Sigmoid colon (tissue), 7 donors: ENCODE measurements around the gene SNAP47. TPM values are rescaled to one million over a fixed set of nuclear protein-coding genes. Genes with fewer than 3 reads are reported as not detected.

Experiments
- DNase-seq: peaks from one replicate; pipeline ENCODE4 v3.0.0-alpha.2; 2019
- H3K27ac ChIP-seq, 4 donors: fragments of 200-600 bp; sonication (generic); one replicate each; pipeline ENCODE4 v1.5.1; 2016 to 2019; ENCODE audit warnings: mild to moderate bottlenecking in 1 of 4
- H3K27me3 ChIP-seq, 3 donors: fragments of 200-600 bp; sonication (generic); one replicate each; pipeline ENCODE4 v1.5.1; 2019; ENCODE audit warnings: mild to moderate bottlenecking in 1 of 3
- H3K36me3 ChIP-seq, 4 donors: fragments of 200-600 bp; sonication (generic); one replicate each; pipeline ENCODE4 v1.5.1; 2016 to 2019
- H3K4me1 ChIP-seq, 4 donors: fragments of 200-600 bp; sonication (generic); one replicate each; pipeline ENCODE4 v1.5.1; 2017 to 2019
- H3K4me3 ChIP-seq, 4 donors: fragments of 200-600 bp; sonication (generic); one replicate each; pipeline ENCODE4 v1.5.1; 2017 to 2019; ENCODE audit warnings: mild to moderate bottlenecking in 2 of 4, moderate library complexity in 1 of 4
- H3K9me3 ChIP-seq, 4 donors: fragments of 200-600 bp in 3 of 4; sonication (generic) in 3 of 4; one replicate each; pipeline versions ENCODE4 v1.5.1 to v1.6.1; 2013 to 2019
- EP300 ChIP-seq, 4 donors: sonication (generic); formaldehyde crosslinking; IDR thresholded peaks; one replicate each; pipeline ENCODE4 v1.6.1; 2017; ENCODE audit warnings: antibody characterized with exemption in 4 of 4
- POLR2A ChIP-seq, 2 donors: fragments of 450-650 bp; IDR thresholded peaks; one replicate each; pipeline ENCODE4 v1.6.1; 2016; ENCODE audit warnings: antibody characterized with exemption in 2 of 2, mild to moderate bottlenecking in 2 of 2, moderate library complexity in 2 of 2
- POLR2AphosphoS5 ChIP-seq, 4 donors: sonication (generic); formaldehyde crosslinking; IDR thresholded peaks; one replicate each; pipeline ENCODE4 v1.6.1; 2017; ENCODE audit warnings: antibody characterized with exemption in 4 of 4
- WGBS, 2 donors: extraction: QIAGEN DNeasy Blood & Tissue Kit; methylation state at CpG; one replicate each; pipeline ENCODE4 v1.1.7; 2013; 5-methylcytosine and 5-hydroxymethylcytosine counted together
- intact Hi-C: fragments of 100-400 bp; cut with DNase I; formaldehyde crosslinking; loops from one replicate; pipeline ENCODE4 v1.15.1; 2023
- polyA plus RNA-seq, 3 donors: library from polyadenylated mRNA; stranded (reverse); fragments of 200-250 nt; gene quantifications; one replicate each; pipeline ENCODE4 v1.2.3, GENCODE V29; 2013
- total RNA-seq, 4 donors: library from RNA; depleted of rRNA; stranded (reverse); fragments of >200 nt; gene quantifications; one replicate each; pipeline ENCODE4 v1.1.0, GENCODE V29; 2016
- TF ChIP-seq, protein P1 (sequence below), 4 experiments: fragments of 450-650 bp in 3 of 4; fragments of 200-600 bp in 1 of 4; IDR thresholded peaks; one replicate each; pipeline ENCODE4 v1.5.1; 2016 to 2019; ENCODE audit warnings: antibody characterized with exemption in 4 of 4, mild to moderate bottlenecking in 3 of 4, moderate library complexity in 2 of 4
- donor health status: healthy with polysubstance abuse.
- donor health status: Bipolar disorder and iron deficiency.
- donor health status: healthy.

The SNAP47 gene
- total and polyA plus RNA-seq, 7 donors: 13.8 to 51.6 (median 33.9) TPM

DNA sequence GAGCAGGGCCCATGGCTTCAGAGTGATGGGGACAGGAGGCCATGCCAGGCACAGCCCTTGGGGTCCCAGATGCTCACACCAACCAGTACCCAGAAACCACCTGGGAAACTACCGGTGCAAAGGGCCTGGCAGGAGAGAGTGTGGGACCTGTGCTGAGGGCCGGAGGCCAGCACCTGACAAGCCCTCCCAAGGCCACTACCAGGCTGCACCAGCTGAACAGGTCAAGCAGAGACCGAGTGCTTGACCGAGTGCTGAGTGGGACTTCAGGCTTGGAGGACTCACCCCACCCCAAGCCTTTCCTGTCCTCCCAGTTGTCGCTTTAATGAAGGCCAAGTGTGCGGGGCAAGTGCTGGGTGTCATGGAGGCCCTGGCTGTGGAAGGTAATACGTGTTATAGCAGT lies 36.5 kb downstream of the SNAP47 start:
- intact Hi-C loops: no loop called here
- H3K9me3 ChIP-seq: no peaks in the 10 kb centered on the region
- peaks cover 12 to 31% (median 14%) of the 10 kb centered on the region in 4 donors for H3K36me3 ChIP-seq
- no peak for DNase-seq
- TF ChIP-seq EP300 (IDR thresholded peaks at IDR 0.05) (no peak), POLR2AphosphoS5 (IDR thresholded peaks at IDR 0.05) (no peak), POLR2A (IDR thresholded peaks at IDR 0.05) (no peak)
- TF ChIP-seq, protein P1, sequence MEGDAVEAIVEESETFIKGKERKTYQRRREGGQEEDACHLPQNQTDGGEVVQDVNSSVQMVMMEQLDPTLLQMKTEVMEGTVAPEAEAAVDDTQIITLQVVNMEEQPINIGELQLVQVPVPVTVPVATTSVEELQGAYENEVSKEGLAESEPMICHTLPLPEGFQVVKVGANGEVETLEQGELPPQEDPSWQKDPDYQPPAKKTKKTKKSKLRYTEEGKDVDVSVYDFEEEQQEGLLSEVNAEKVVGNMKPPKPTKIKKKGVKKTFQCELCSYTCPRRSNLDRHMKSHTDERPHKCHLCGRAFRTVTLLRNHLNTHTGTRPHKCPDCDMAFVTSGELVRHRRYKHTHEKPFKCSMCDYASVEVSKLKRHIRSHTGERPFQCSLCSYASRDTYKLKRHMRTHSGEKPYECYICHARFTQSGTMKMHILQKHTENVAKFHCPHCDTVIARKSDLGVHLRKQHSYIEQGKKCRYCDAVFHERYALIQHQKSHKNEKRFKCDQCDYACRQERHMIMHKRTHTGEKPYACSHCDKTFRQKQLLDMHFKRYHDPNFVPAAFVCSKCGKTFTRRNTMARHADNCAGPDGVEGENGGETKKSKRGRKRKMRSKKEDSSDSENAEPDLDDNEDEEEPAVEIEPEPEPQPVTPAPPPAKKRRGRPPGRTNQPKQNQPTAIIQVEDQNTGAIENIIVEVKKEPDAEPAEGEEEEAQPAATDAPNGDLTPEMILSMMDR (IDR thresholded peaks at IDR 0.05): no peak
- H3K27me3 ChIP-seq: no peaks in the 10 kb centered on the region
- no peak overlapping the region for H3K4me3 ChIP-seq
- 97 to 98% methylated on average over 7 of the region's 7 CpGs for whole genome bisulfite sequencing, 2 donors
- H3K27ac ChIP-seq: no peak overlapping the region
- peaks cover 0 to 30% (median 24%) of the 10 kb centered on the region in 4 donors for H3K4me1 ChIP-seq

DNA sequence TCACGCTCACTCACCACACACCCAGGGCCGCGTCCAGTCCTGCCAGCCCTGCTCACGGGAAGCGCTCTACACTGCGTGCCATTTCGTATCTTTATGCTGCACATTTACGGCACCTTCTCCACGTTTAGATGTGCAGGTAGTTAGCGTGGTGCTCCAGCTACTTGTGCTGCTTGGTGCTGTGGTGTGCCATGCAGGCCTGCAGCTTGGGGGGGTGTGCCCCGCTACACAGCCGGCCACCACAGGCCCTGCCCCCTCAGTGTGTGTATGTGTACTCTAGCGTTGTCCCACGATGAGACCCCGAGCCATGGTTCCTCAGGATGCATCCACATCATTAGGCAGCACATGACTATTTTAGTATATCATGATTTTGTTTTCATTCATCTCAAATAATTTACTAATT lies 38.3 kb downstream of the SNAP47 start:
- Histone ChIP-seq H3K4me1 (peaks cover 0 to 35% (median 26%) of the 10 kb centered on the region in 4 donors), H3K4me3 (no peak overlapping the region), H3K36me3 (peaks cover 0 to 13% (median 4%) of the 10 kb centered on the region in 4 donors), H3K27me3 (no peaks in the 10 kb centered on the region), H3K9me3 (no peaks in the 10 kb centered on the region), H3K27ac (no peak overlapping the region)
- DNase-seq: no peak
- intact Hi-C loops: no loop called here
- TF ChIP-seq, protein P1 (IDR thresholded peaks at IDR 0.05): no peak
- TF ChIP-seq EP300 (IDR thresholded peaks at IDR 0.05) (no peak), POLR2AphosphoS5 (IDR thresholded peaks at IDR 0.05) (no peak), POLR2A (IDR thresholded peaks at IDR 0.05) (no peak)
- WGBS, 2 donors: 92% methylated on average over 15 of the region's 15 CpGs

DNA sequence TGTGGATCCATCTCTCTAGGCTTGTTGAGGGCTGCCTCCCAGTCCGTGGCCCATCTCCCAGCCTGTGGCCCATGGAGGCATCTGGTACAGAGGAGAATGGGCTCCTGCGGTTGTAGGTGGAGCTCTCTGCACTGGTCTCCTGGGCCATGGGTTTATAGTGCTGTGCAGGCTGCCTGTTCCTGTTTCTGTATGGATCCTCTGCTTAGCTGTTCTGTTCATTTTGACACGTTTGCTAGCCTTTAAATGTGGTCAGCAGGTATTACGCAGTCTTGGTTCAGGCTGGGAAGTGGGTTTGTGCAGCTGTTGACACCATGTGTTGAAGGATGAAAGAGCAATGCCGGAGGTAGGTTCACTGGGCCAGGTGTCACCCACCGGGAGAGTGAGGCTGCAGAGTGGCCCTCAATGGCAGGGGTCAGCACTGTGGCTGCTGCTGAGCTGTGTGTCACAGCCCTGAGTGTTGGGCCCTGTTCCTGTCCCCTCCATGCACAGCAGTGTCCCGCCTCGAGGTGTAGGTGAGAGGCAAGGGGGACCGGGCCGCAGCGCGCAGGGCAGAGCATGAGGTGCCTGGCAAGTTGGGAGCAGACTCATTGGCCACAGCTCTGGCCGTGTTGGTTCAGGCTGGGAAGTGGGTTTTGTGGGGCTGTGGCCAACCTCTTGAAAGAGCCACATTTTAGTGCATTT lies 39.0 kb downstream of the SNAP47 start:
- H3K9me3 ChIP-seq: no peaks in the 10 kb centered on the region
- intact Hi-C loops: no loop called here
- peaks cover 0 to 41% (median 29%) of the 10 kb centered on the region in 4 donors for H3K4me1 ChIP-seq
- DNase-seq: no peak
- TF ChIP-seq EP300 (IDR thresholded peaks at IDR 0.05): no peak
- no peak for TF ChIP-seq POLR2AphosphoS5 (IDR thresholded peaks at IDR 0.05)
- TF ChIP-seq, protein P1 (IDR thresholded peaks at IDR 0.05): no peak
- no peak for TF ChIP-seq POLR2A (IDR thresholded peaks at IDR 0.05)
- no peaks in the 10 kb centered on the region for H3K27me3 ChIP-seq
- H3K36me3 ChIP-seq: peaks cover 0 to 7% (median 1%) of the 10 kb centered on the region in 4 donors
- no peak overlapping the region for H3K4me3 ChIP-seq
- peak overlapping the region in 2 of 4 donors; percentile 68 to 83 for H3K27ac ChIP-seq
- 80 to 90% methylated on average over 13 of the region's 13 CpGs for WGBS, 2 donors

DNA sequence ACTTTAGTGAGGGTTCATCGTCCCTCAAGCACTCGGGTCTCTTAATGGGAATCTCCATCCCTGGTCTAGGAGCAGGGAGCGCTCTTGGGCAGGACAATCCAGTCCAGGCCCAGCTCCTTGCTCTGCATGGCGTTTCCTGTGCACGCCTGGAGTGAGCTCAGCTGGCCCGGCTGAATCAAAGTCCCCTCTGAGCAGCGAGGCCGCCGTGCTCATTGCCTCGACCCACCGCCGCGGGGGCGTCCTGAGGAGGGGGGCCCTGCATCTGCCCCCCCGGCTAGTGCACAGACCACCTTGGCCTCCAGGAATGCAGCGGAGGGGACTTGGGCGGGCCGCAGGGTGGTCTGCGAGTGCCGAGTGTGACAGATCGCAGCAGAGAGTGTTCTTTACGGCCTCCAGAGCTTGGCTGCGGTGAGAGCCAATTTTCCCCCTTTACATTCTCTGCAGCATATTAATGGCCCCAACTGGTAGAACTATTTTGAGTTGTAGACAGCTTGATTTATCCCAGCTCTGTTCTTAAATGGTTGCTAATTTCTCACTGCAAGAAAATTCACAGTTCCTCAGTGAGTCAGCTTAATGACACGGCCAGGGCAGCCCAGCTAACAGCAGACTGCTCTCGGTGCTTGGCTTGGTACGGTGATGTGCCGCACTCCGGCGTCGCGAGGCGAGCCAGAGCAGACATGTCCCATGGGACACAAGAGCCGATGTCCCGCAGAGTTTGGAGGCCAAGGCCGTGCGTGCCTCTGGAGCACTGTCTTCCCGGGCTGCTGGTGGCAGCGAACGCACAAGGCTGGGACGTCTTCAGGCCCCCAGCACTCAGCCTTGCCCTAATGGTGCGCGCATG lies 39.8 kb downstream of the SNAP47 start:
- no peak for DNase-seq
- intact Hi-C loops: no loop called here
- H3K27me3 ChIP-seq: no peaks in the 10 kb centered on the region
- 83 to 93% methylated on average over 42 of the region's 42 CpGs for WGBS, 2 donors
- TF ChIP-seq POLR2AphosphoS5 (IDR thresholded peaks at IDR 0.05): peak; percentile 12 to 60 (median 34)
- TF ChIP-seq, protein P1 (IDR thresholded peaks at IDR 0.05): no peak
- no peaks in the 10 kb centered on the region for H3K9me3 ChIP-seq
- H3K36me3 ChIP-seq: peaks cover 0 to 4% (median 0%) of the 10 kb centered on the region in 4 donors
- H3K4me1 ChIP-seq: peaks cover 0 to 42% (median 29%) of the 10 kb centered on the region in 4 donors
- peak overlapping the region in 3 of 4 donors; percentile 62 to 83 (median 68) for H3K27ac ChIP-seq
- peak overlapping the region in 2 of 4 donors; percentile 19 to 28 for H3K4me3 ChIP-seq
